Diencephalon (tissue), 1 donor: ENCODE measurements around the gene HIGD1A. TPM values are rescaled to one million over a fixed set of nuclear protein-coding genes. Genes with fewer than 3 reads are reported as not detected.

Source experiments
- small RNA-seq: library from RNA; depleted of rRNA; stranded (forward); fragments of <200 nt; gene quantifications from one replicate; pipeline ENCODE3, GENCODE V24; 2014
- total RNA-seq: library from RNA; depleted of rRNA; stranded (reverse); fragments of >200 nt; gene quantifications from one replicate; pipeline ENCODE4 v1.2.3, GENCODE V29; 2014

The HIGD1A gene
- 159 TPM for total RNA-seq

GRCh38 chr3:42804106-42804830 is at the start of gene HIGD1A:
Gene HIGD1A, minus strand, starts transcription at chr3:42804490. Its CDS starts 10,237 bp downstream, at chr3:42794253.

DNA sequence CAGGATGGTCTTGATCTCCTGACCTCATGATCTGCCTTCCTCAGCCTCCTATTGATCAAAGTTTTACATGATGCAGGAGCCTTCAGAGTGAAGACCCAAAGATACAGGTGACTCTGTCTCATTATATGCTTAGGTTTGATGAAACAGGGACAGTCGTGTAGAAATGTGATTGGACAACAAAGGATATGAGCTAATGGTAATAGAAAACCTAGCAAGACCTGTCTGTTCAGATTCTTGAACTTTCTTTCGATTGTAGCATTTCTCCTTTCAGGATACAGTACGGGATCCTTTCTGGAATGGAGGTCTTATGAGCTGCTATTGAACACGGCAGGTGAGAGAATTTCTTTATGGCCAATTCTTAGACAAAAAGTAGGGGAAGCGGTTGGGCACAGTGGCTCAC is 4.9 kb upstream of the HIGD1A start, which contains the start of gene ACKR2:
Gene ACKR2, plus strand, starts transcription at position 244 of the 400 bp plus-strand sequence. CDS start 55,058 bp downstream, outside the sequence.

DNA sequence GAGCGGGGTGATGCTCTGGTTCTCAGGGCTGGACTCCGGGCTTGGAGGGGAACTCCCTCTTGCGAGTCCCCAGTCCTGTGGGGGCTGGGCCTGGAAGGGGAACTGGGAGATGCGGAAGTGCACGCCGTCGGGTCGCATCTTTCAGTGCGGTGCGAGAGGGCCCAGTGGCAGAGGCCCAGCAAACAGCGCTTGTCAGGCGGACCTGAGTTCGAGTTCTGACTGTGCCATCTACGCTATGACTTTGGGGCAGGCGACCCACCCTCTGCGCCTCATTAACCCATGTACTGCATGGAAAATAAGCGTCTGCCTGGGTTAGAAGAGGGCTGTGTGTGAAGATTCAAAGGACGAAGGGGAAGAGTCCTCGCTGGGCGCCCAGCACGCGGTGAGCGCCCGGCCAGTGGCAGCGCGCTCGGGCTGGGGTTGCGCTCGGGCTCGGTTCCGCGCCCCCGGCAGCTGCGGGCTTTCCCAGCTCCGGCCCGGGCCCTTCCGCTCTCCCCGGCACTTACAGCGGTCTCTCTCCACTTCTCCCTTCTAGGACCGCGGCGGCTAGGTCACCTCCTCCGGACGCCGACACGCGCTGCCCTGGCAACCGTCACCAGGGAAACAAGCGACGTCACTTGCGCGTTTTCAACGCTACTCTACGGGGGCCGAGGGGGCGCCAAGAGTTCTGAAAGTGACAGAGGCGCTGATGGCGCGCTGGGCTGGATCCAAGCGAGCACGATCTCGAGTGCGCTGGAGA is 31.5 kb downstream of the HIGD1A start, which contains the start of gene CCDC13:
Gene CCDC13, minus strand, starts transcription at position 584 of the 739 bp plus-strand sequence. CDS start 14,908 bp downstream, outside the sequence.

Small RNAs within 50 kb of the gene (small RNA-seq; reads per million reads assigned to genes)
- gene CCDC13 = not detected

Other genes starting within 250 kb of the HIGD1A start
- gene SEC22C, start 222.5 kb downstream of the HIGD1A start, total RNA-seq = 55.8 TPM
- 31.8 TPM for gene SS18L2, start 213.6 kb downstream of the HIGD1A start, total RNA-seq
- gene NKTR, start 203.8 kb downstream of the HIGD1A start, total RNA-seq = 137 TPM
- gene ZBTB47, start 150.8 kb downstream of the HIGD1A start, total RNA-seq = 29.3 TPM
- gene KLHL40, start 119.0 kb downstream of the HIGD1A start, total RNA-seq = 0.23 TPM
- 0.23 TPM for gene HHATL, start 101.7 kb downstream of the HIGD1A start, total RNA-seq
- 5.1 TPM for gene CCDC13, start 31.2 kb downstream of the HIGD1A start, total RNA-seq
- gene ACKR2, start 5.0 kb upstream of the HIGD1A start, total RNA-seq = 0.46 TPM
- gene CYP8B1, start 71.4 kb upstream of the HIGD1A start, total RNA-seq = not detected
- gene ZNF662, start 101.7 kb upstream of the HIGD1A start, total RNA-seq = 16.6 TPM
- gene GASK1A, start 174.8 kb upstream of the HIGD1A start, total RNA-seq = 9.9 TPM